ENCODE results near the gene RNF103. TPM values are rescaled to one million over a fixed set of nuclear protein-coding genes. Genes with fewer than 3 reads are reported as not detected.

Gene RNF103
- total and polyA plus RNA-seq, 2 of the 8 experiments (the other 6 are each of a cell fraction or from before 2014, with no cell fraction given) = 3.3 to 7.4 TPM

GRCh38 chr2:86562922-86563649, 60.6 kb downstream of the RNF103 start, which contains the start of gene CHMP3 (continued):
- TF ChIP-seq PHF8 (conservative IDR thresholded peaks at IDR 0.05; ENCODE audit: low read depth, low read length) (peak; percentile 87), CTBP2 (IDR thresholded peaks at IDR 0.05; ENCODE audit: borderline replicate concordance, insufficient read depth, insufficient read length, low read length) (no peak), CEBPB (IDR thresholded peaks at IDR 0.05; ENCODE audit: low read depth, low read length) (no peak), TEAD4 (IDR thresholded peaks at IDR 0.05; ENCODE audit: low read depth, low read length) (no peak), FOSL1 (IDR thresholded peaks at IDR 0.05; ENCODE audit: insufficient read depth, low read depth, low read length) (no peak), RFX5 (IDR thresholded peaks at IDR 0.05; ENCODE audit: borderline replicate concordance, low read depth, low read length) (no peak), HDAC6 (IDR thresholded peaks at IDR 0.05; ENCODE audit: low read depth, low read length) (no peak), CBX8 (IDR thresholded peaks at IDR 0.05; ENCODE audit: borderline replicate concordance, low read depth, low read length) (no peak), YY1 (IDR thresholded peaks at IDR 0.05; ENCODE audit: low read depth, low read length) (no peak), SRF (IDR thresholded peaks at IDR 0.05; ENCODE audit: low read depth, low read length) (no peak), HDAC2 (IDR thresholded peaks at IDR 0.05; ENCODE audit: borderline replicate concordance in 1 of 2, low read depth in 2 of 2, low read length in 2 of 2) (no peak), TAF1 (IDR thresholded peaks at IDR 0.05; ENCODE audit: low read depth, low read length) (peak; percentile 80), BACH1 (IDR thresholded peaks at IDR 0.05; ENCODE audit: low read length) (no peak), TCF12 (IDR thresholded peaks at IDR 0.05; ENCODE audit: low read depth, low read length) (no peak), SIX5 (IDR thresholded peaks at IDR 0.05; ENCODE audit: low read depth, low read length) (no peak), SAP30 (IDR thresholded peaks at IDR 0.05; ENCODE audit: insufficient read depth, insufficient replicate concordance, low read length) (no peak), BCL11A (IDR thresholded peaks at IDR 0.05; ENCODE audit: low read depth in 2 of 2, low read length in 2 of 2) (no peak), GABPA (IDR thresholded peaks at IDR 0.05; ENCODE audit: borderline replicate concordance, insufficient read depth, low read length) (peak; percentile 43; the same call in 1 of the 2 replicates), KDM5A (IDR thresholded peaks at IDR 0.05; ENCODE audit: low read length) (no peak), SP4 (IDR thresholded peaks at IDR 0.05; ENCODE audit: low read length) (no peak)
- TF ChIP-seq, protein P1, sequence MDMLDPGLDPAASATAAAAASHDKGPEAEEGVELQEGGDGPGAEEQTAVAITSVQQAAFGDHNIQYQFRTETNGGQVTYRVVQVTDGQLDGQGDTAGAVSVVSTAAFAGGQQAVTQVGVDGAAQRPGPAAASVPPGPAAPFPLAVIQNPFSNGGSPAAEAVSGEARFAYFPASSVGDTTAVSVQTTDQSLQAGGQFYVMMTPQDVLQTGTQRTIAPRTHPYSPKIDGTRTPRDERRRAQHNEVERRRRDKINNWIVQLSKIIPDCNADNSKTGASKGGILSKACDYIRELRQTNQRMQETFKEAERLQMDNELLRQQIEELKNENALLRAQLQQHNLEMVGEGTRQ (IDR thresholded peaks at IDR 0.05; ENCODE audit: low read length) = no peak
- TF ChIP-seq, protein P2, sequence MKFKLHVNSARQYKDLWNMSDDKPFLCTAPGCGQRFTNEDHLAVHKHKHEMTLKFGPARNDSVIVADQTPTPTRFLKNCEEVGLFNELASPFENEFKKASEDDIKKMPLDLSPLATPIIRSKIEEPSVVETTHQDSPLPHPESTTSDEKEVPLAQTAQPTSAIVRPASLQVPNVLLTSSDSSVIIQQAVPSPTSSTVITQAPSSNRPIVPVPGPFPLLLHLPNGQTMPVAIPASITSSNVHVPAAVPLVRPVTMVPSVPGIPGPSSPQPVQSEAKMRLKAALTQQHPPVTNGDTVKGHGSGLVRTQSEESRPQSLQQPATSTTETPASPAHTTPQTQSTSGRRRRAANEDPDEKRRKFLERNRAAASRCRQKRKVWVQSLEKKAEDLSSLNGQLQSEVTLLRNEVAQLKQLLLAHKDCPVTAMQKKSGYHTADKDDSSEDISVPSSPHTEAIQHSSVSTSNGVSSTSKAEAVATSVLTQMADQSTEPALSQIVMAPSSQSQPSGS (IDR thresholded peaks at IDR 0.05; ENCODE audit: low read length) = peak; percentile 98

Measured in H1 (cell line).